CD4-positive, alpha-beta memory T cell (primary cell): ENCODE results near the gene CENPP. TPM values are rescaled to one million over a fixed set of nuclear protein-coding genes. Genes with fewer than 3 reads are reported as not detected.
A peak's percentile ranks its signal among the peaks of the same experiment; 100 is the strongest.

Experiments used
- CTCF ChIA-PET: fragments of 350-600 bp; sonication (Branson Sonifier 250); formaldehyde crosslinking; loops from one replicate; lab custom pipeline; 2021; ENCODE audit warnings: inconsistent platforms; ENCODE audit not compliant: partially characterized antibody; lab: Charles Lee
- POLR2A ChIA-PET: fragments of 350-600 bp; sonication (Branson Sonifier 250); formaldehyde crosslinking; loops from one replicate; lab custom pipeline; 2021; ENCODE audit not compliant: partially characterized antibody; lab: Charles Lee
- DNase-seq, 5 donors: peaks; one replicate each; pipeline versions ENCODE4 v3.0.0 to v3.0.0-alpha.2; 2020 to 2022; ENCODE audit warnings: mixed read lengths in 1 of 5
- H3K27ac ChIP-seq: one replicate; pipeline ENCODE4 v1.7.0; 2013; ENCODE audit warnings: low read depth, low read length
- H3K27me3 ChIP-seq: 2 replicates; pipeline ENCODE4 v1.7.0; 2013; ENCODE audit warnings: mild to moderate bottlenecking, low read length, moderate library complexity; ENCODE audit not compliant: insufficient read depth
- H3K36me3 ChIP-seq: 2 replicates; pipeline ENCODE4 v1.7.0; 2013; ENCODE audit warnings: mild to moderate bottlenecking, low read length, moderate library complexity; ENCODE audit not compliant: insufficient read depth
- H3K4me1 ChIP-seq: 2 replicates; pipeline ENCODE4 v1.7.0; 2013; ENCODE audit warnings: mild to moderate bottlenecking, low read length, moderate library complexity; ENCODE audit not compliant: insufficient read depth
- H3K4me3 ChIP-seq, 2 donors: one replicate each; pipeline ENCODE4 v1.7.0; 2013; ENCODE audit warnings: low read length in 2 of 2, mild to moderate bottlenecking in 1 of 2
- H3K9me3 ChIP-seq, 2 donors: one replicate each; pipeline ENCODE4 v1.7.0; 2013; ENCODE audit warnings: low read length in 2 of 2, control low read depth in 1 of 2; ENCODE audit not compliant: control insufficient read depth in 1 of 2
- H3K27ac Mint-ChIP-seq, 7 donors: one replicate each; pipeline ENCODE4 v1.8.0; 2020 to 2021; ENCODE audit warnings: mixed read lengths in 7 of 7, mild to moderate bottlenecking in 6 of 7, inconsistent platforms in 3 of 7, moderate library complexity in 3 of 7
- H3K27me3 Mint-ChIP-seq, 2 donors: one replicate each; pipeline ENCODE4 v1.8.0; 2020 to 2021; ENCODE audit warnings: mixed read lengths in 2 of 2
- H3K36me3 Mint-ChIP-seq, 2 donors: one replicate each; pipeline ENCODE4 v1.8.0; 2020 to 2021; ENCODE audit warnings: mixed read lengths in 2 of 2, inconsistent platforms in 1 of 2, mild to moderate bottlenecking in 1 of 2
- H3K4me1 Mint-ChIP-seq, 4 donors: one replicate each; pipeline ENCODE4 v1.8.0; 2020 to 2021; ENCODE audit warnings: mixed read lengths in 4 of 4, mild to moderate bottlenecking in 1 of 4
- H3K4me3 Mint-ChIP-seq, 8 donors: one replicate each; pipeline ENCODE4 v1.8.0; 2020 to 2021; ENCODE audit warnings: mixed read lengths in 8 of 8, mild to moderate bottlenecking in 7 of 8, moderate library complexity in 6 of 8, inconsistent platforms in 3 of 8
- H3K9me3 Mint-ChIP-seq, 8 donors: one replicate each; pipeline ENCODE4 v1.8.0; 2020 to 2021; ENCODE audit warnings: mixed read lengths in 8 of 8, mild to moderate bottlenecking in 5 of 8, inconsistent platforms in 3 of 8, moderate library complexity in 1 of 8
- intact Hi-C: fragments of 100-400 bp; cut with micrococcal nuclease; formaldehyde crosslinking; loops from one replicate; pipeline ENCODE4 v1.15.1; 2023
- polyA plus RNA-seq, 2 donors: library from polyadenylated mRNA; unstranded; fragments of 300-500 nt; fragmentation: Illumina TruSeq; gene quantifications; one replicate each; pipeline ENCODE4 v1.2.3, GENCODE V29; 2021
- total RNA-seq, 2 experiments: library from RNA; stranded (reverse); gene quantifications; one replicate each; pipeline ENCODE4 v1.2.3, GENCODE V29; 2021

Gene CENPP
- total and polyA plus RNA-seq, 4 experiments from 2014 or later = 0.55 to 9.5 (median 3.4) TPM

DNA sequence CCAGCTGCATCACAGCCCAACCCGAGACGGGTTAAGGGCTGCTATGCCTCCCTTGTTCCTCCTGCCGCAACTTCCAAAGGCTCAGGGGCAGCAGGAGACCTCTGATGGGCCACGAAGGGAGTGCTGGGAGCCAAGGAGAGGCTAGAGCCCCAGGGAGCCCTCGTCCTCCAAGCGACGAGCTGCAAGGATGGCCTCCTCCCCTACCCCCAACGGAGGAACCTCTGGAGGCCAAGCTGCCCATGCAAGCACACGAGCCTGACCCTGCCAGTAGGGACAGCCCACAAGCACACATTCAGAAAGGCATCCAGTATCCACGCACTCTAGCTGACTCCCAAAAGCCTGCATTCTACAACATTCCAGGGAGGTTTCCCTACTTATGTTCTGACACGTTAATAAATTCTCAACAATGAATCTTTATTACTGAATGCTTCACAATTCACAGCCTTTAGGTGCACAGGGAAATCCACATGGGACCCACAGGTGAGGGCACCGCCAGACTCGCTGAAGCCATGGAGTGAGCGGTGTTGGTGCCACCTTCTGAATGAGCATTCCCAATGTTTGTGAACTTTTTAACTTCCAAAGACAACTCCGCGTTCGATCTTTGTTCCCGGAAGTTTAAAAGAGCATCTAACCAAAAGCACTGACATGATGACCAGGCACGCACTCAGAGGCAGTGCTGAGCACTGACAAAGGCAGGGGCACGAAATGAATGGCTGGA, 315.5 kb downstream of the CENPP start:
- Histone ChIP-seq H3K27me3 (no peaks in the 10 kb centered on the region), H3K36me3 (peaks cover 60% of the 10 kb centered on the region), H3K4me3 (no peak overlapping the region), H3K27ac (no peak overlapping the region), H3K4me1 (no peaks in the 10 kb centered on the region), H3K9me3 (no peaks in the 10 kb centered on the region)
- ChIA-PET CTCF (interaction anchor here (0.9 to 1.2 kb wide), 2 partner anchors 501 to 503 kb away, joined by 3 to 4 read pairs; no protein-coding TSS in a partner anchor), POLR2A (no interaction called here)
- H3K27me3 Mint-ChIP-seq = no peaks in the 10 kb centered on the region
- peak overlapping the region in 2 of 7 donors; percentile 58 to 78 for H3K27ac Mint-ChIP-seq
- H3K4me3 Mint-ChIP-seq = no peak overlapping the region
- H3K4me1 Mint-ChIP-seq = peaks cover 0 to 2% (median under 1%) of the 10 kb centered on the region in 4 donors
- no peak for DNase-seq
- H3K9me3 Mint-ChIP-seq = peaks cover 0 to 16% (median 9%) of the 10 kb centered on the region in 8 donors
- intact Hi-C loops = no loop called here
- peaks cover 64 to 80% of the 10 kb centered on the region in 2 donors for H3K36me3 Mint-ChIP-seq

DNA sequence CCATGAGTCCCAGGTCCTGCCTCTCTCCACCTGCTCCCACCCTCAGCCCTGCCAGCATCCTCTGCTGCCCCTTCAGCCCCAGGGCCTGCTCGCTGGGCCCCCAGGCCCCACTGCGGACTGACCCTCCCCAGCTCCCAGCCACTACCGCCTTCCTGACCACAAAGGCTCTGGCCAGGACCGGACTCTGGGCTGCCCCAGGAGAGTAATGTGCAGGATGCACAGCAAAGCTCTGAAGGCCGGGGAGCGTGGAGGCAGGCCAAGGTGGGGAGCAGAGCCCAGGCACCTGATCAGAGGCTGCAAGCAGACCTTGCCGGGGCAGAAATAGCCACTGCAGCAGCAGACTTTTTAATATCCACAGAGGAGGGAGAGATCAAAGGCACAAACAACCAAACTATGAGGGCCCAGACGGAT, 316.3 kb downstream of the CENPP start:
- ChIA-PET POLR2A (no interaction called here), CTCF (interaction anchor here (1.2 kb wide), 1 partner anchor 503 kb away, joined by 3 read pairs; no protein-coding TSS in a partner anchor)
- Mint-ChIP-seq H3K27me3 (no peaks in the 10 kb centered on the region), H3K4me3 (no peak overlapping the region), H3K4me1 (peaks cover 0 to 3% (median under 1%) of the 10 kb centered on the region in 4 donors), H3K27ac (no peak overlapping the region), H3K36me3 (peaks cover 69 to 80% of the 10 kb centered on the region in 2 donors), H3K9me3 (peaks cover 1 to 20% (median 12%) of the 10 kb centered on the region in 8 donors)
- Histone ChIP-seq H3K27me3 (no peaks in the 10 kb centered on the region), H3K4me3 (no peak overlapping the region), H3K9me3 (no peaks in the 10 kb centered on the region), H3K27ac (no peak overlapping the region), H3K36me3 (peaks cover 63% of the 10 kb centered on the region), H3K4me1 (no peaks in the 10 kb centered on the region)
- intact Hi-C loops = no loop called here
- no peak for DNase-seq

DNA sequence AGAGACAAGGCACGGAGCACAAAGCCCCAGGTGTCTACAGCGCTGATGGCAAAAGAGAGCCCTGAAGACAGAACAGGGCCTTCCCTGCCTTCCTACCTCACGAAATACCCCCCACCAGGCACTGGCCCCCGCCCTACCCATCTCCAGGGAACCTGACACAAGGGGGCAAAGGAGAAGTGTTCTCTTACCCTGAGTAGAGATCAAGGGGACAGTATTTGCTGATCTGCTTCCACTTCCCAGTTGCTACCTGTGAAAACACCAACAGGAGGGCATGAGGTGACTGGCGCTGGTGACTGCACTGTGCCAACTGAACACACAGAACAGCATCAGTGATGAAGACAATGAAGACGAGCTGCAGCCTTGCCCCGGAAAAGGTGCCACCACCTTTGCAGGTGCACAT, 316.8 kb downstream of the CENPP start:
- peaks cover 5 to 22% (median 12%) of the 10 kb centered on the region in 8 donors for H3K9me3 Mint-ChIP-seq
- ChIA-PET CTCF (no interaction called here), POLR2A (no interaction called here)
- no peak overlapping the region for H3K4me3 Mint-ChIP-seq
- H3K27me3 Mint-ChIP-seq = no peaks in the 10 kb centered on the region
- peaks cover 69 to 80% of the 10 kb centered on the region in 2 donors for H3K36me3 Mint-ChIP-seq
- peaks cover 0 to 3% (median under 1%) of the 10 kb centered on the region in 4 donors for H3K4me1 Mint-ChIP-seq
- intact Hi-C loops = no loop called here
- Histone ChIP-seq H3K27me3 (no peaks in the 10 kb centered on the region), H3K27ac (no peak overlapping the region), H3K4me1 (no peaks in the 10 kb centered on the region), H3K9me3 (no peaks in the 10 kb centered on the region), H3K36me3 (peaks cover 64% of the 10 kb centered on the region), H3K4me3 (no peak overlapping the region)
- H3K27ac Mint-ChIP-seq = peak overlapping the region in 1 of 7 donors; percentile 57
- no peak for DNase-seq

DNA sequence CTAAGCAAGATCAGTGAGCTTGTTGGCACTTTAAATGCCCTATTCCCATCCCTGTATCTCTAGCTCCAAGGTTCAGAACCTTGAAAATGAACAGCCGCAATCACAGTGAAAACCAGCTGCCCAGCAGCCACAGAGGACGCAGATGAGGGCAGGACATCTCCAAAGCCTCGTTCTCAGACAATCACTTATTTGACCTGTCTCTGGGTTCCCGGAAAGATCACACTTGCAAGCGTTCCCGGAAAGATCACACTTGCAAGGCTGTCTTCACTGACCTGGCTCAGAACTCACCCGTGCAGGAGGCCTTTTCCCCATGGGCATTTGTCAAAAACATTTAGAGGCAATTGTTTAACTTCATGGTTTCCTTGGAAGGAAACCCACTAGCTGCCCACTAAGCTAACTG, 318.5 kb downstream of the CENPP start:
- peaks cover 67% of the 10 kb centered on the region for H3K36me3 ChIP-seq
- H3K9me3 Mint-ChIP-seq = peaks cover 5 to 22% (median 12%) of the 10 kb centered on the region in 8 donors
- H3K27ac Mint-ChIP-seq = peak overlapping the region in 1 of 7 donors; percentile 39
- CTCF ChIA-PET = interaction anchor here (2.1 kb wide), 1 partner anchor 510 kb away, joined by 4 read pairs; no protein-coding TSS in a partner anchor
- no peak for DNase-seq
- no peaks in the 10 kb centered on the region for H3K4me1 ChIP-seq
- H3K4me3 Mint-ChIP-seq = no peak overlapping the region
- no peak overlapping the region for H3K27ac ChIP-seq
- no peak overlapping the region for H3K4me3 ChIP-seq
- no peaks in the 10 kb centered on the region for H3K27me3 ChIP-seq
- intact Hi-C loops = no loop called here
- H3K36me3 Mint-ChIP-seq = peaks cover 72 to 85% of the 10 kb centered on the region in 2 donors
- no peaks in the 10 kb centered on the region for H3K27me3 Mint-ChIP-seq
- peaks cover 0 to 3% (median under 1%) of the 10 kb centered on the region in 4 donors for H3K4me1 Mint-ChIP-seq
- H3K9me3 ChIP-seq = no peaks in the 10 kb centered on the region
- POLR2A ChIA-PET = no interaction called here

DNA sequence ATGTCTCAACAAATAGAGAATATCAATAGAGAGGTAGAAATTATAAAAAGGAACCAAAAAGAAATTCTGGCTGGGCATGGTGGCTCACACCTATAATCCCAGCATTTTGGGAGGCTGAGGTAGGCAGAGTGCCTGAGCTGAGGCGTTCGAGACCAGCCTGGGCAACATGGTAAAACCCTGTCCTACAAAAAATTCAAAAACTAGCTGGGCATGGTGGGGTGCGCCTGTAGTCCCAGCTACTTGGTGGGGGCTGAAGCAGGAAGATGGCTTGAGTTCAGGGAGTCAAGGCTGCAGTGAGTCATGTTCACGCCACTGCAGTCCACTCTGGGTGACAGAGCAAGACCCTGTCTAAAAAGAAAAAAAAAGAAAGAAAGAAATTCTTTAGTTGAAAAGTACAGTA, 319.3 kb downstream of the CENPP start:
- Mint-ChIP-seq H3K4me1 (peaks cover 0 to 3% (median under 1%) of the 10 kb centered on the region in 4 donors), H3K9me3 (peaks cover 5 to 22% (median 12%) of the 10 kb centered on the region in 8 donors), H3K27ac (peak overlapping the region in 1 of 7 donors; percentile 71), H3K4me3 (no peak overlapping the region), H3K36me3 (peaks cover 73 to 84% of the 10 kb centered on the region in 2 donors), H3K27me3 (no peaks in the 10 kb centered on the region)
- no peaks in the 10 kb centered on the region for H3K27me3 ChIP-seq
- H3K36me3 ChIP-seq = peaks cover 67% of the 10 kb centered on the region
- H3K4me3 ChIP-seq = no peak overlapping the region
- no peaks in the 10 kb centered on the region for H3K9me3 ChIP-seq
- intact Hi-C loops = no loop called here
- no peak for DNase-seq
- CTCF ChIA-PET = interaction anchor here (2.1 kb wide), 1 partner anchor 510 kb away, joined by 4 read pairs; no protein-coding TSS in a partner anchor
- H3K27ac ChIP-seq = no peak overlapping the region
- POLR2A ChIA-PET = no interaction called here
- no peaks in the 10 kb centered on the region for H3K4me1 ChIP-seq

DNA sequence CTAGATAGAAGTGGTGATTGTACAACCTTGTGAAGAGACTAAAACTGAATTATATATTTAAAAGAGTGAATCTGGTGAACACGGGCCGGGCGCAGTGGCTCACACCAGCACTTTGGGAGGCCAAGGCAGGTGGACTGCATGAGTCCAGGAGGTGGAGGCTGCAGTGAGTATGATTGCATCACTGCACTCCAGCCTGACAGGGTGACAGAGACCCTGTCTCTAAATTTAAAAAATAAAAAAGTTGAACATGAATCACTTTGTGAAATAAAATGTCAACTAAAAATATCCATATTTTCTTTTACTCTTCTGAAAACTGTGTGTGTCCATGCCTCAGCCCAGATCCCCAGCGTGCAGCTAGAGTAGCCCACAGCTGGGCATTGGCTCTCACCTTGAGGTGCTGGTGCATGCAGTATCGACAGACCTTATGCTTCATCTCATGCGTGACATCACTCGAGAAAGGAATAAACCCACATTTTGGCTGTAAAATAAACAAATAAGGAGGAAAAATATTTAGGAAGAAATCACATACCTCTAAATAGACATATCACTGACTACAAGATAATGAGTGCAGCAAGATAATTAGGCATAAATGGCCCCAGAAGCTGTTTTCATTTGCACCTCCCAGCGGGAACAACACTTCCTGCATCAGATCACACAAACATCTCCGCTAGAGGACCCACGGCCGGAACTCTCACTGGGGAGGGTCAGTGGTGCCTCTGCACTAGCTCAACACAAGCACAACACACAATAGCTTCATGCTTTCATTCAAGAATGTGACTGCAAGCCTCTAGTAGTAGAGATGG, 322.1 kb downstream of the CENPP start:
- Mint-ChIP-seq H3K36me3 (peaks cover 69 to 76% of the 10 kb centered on the region in 2 donors), H3K27me3 (no peaks in the 10 kb centered on the region), H3K4me1 (peaks cover 0 to 3% (median under 1%) of the 10 kb centered on the region in 4 donors), H3K9me3 (peaks cover 5 to 22% (median 12%) of the 10 kb centered on the region in 8 donors), H3K4me3 (no peak overlapping the region), H3K27ac (peak overlapping the region in 1 of 7 donors; percentile 42)
- CTCF ChIA-PET = no interaction called here
- POLR2A ChIA-PET = no interaction called here
- Histone ChIP-seq H3K4me1 (no peaks in the 10 kb centered on the region), H3K27me3 (no peaks in the 10 kb centered on the region), H3K36me3 (peaks cover 49% of the 10 kb centered on the region), H3K9me3 (no peaks in the 10 kb centered on the region), H3K4me3 (no peak overlapping the region), H3K27ac (no peak overlapping the region)
- intact Hi-C loops = no loop called here
- DNase-seq = no peak

DNA sequence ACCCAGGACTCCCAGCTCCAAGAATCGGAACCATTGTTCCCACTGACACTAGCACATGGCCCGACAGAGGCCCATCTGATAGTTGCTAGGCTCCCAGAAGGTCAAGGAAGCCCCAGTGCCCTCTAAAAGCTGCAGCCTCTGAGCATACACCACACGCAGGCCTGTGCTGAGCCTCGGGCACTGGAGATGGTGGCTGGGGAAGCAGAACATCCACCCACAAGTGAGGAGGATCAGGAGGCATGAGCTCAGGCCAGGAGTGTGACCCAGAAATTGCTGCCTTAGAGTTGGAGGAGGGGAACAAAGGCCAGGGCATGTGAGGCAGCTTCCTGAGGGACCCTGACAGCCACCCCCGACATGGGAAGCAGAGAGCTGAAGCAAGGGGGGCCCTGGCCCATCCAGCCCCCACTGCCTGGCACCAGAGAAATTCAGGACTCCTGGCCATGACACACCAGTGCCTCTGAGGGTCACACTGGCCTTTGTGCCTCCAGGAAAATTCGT, 322.8 kb downstream of the CENPP start:
- intact Hi-C loops = no loop called here
- H3K4me3 ChIP-seq = no peak overlapping the region
- CTCF ChIA-PET = no interaction called here
- Mint-ChIP-seq H3K4me1 (peaks cover 0 to 3% (median under 1%) of the 10 kb centered on the region in 4 donors), H3K27me3 (no peaks in the 10 kb centered on the region), H3K4me3 (no peak overlapping the region), H3K9me3 (peaks cover 5 to 22% (median 12%) of the 10 kb centered on the region in 8 donors), H3K27ac (no peak overlapping the region), H3K36me3 (peaks cover 68 to 74% of the 10 kb centered on the region in 2 donors)
- POLR2A ChIA-PET = no interaction called here
- no peaks in the 10 kb centered on the region for H3K9me3 ChIP-seq
- no peak overlapping the region for H3K27ac ChIP-seq
- H3K36me3 ChIP-seq = peaks cover 47% of the 10 kb centered on the region
- no peaks in the 10 kb centered on the region for H3K27me3 ChIP-seq
- H3K4me1 ChIP-seq = no peaks in the 10 kb centered on the region
- DNase-seq = no peak
